HG03565 (cell line): ENCODE results near the gene TNS4.

Source experiments
- ATAC-seq: cut with Tn5 transposase; IDR thresholded peaks from one replicate; pipeline ENCODE4 v1.9.1; 2021; ENCODE audit warnings: mild to moderate bottlenecking, moderate library complexity; ENCODE audit not compliant: unreplicated experiment

TNS4 gene

DNA sequence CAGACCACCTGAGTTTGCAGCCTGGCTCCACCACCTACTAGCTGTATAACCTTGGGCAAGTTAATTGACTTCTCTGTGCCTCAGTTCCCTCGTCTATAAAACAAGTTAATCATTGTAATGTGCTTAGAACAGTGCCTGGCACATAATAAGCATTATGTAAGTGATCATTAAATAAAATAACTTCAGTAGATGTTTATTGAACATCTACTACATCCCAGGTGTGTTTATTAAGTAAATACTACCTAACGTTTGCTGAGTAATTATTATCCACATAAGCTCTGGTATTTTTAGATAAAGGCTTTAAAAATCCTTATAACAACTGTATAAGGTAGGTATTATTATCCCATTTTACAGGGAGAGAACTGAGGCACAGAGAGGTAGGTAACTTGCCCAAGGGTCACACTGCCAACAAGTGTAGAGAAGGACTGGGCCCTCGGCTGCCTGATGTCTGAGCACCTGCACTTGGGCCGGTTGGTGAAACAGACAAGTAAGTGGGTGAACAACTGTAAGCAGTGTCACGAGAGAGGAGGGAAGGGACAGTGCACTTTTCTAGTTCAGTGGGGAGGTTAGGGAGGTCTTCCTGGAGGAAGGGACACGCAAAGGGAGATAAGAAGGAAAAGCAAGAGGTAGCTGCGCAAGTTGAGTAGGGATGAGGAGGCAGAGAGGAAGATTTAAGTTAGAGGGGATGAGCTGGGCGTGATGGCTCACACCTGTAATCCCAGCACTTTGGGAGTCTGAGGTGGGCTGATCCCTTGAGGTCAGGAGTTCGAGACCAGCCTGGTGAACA lies 4.6 kb downstream of the TNS4 start:
- ATAC-seq = no peak

DNA sequence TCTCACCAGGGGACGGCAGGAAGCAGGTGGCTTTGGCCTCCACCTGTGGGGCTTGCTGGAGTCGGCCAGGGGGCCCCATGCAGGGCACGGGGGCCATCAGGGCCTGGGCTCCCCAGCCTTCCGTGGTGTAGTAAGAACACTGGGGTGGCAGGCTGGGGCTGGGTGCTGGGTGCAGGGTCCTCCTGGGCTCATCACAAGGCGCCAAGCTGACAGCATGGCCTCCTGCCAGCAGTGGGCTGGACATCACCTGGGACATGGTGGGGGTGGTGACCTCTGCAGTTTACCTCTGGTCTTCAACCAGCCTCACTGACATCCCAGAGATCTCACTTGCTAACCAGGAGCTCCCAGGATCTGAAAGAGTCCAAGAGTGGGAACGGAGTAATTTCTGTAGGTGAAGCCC lies 5.3 kb downstream of the TNS4 start:
- ATAC-seq = no peak

DNA sequence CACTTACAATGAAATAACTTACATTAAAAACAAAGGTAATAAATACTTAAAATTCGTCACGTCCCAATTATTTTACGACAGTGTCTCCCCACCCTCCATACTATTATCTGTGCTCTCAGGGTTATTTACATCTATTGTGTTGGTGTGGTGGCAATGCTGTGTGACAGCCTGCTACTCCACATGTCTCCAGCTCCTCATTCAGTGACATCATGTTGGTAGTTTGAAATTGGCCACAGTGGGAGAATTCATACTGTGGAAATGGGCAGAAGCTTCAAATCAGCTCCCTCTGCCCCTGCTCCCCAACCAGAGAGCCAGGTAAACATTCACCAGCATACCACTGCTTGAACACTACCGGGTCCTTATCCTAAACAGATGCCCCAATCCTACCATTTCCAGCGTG lies 6.3 kb downstream of the TNS4 start:
- no peak for ATAC-seq

DNA sequence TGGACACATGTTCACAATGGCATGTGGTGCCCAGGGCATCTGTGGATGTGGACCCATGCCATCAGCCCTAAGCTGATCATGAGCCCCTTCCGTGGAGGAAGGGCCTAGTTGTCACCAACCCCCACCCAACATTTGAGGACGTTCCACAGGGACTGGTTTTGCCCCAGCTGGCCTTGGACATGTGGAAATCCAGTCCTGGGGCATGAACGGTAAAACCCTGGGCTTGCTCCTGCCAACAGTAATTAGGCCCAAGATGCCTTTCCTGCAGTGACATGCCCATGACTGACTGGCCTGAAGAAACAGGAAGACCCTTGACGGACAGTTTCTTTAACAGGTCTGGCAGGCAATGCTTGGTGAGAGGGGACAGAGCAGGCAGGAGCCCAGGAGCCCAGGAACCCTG lies 7.7 kb downstream of the TNS4 start:
- ATAC-seq = no peak

DNA sequence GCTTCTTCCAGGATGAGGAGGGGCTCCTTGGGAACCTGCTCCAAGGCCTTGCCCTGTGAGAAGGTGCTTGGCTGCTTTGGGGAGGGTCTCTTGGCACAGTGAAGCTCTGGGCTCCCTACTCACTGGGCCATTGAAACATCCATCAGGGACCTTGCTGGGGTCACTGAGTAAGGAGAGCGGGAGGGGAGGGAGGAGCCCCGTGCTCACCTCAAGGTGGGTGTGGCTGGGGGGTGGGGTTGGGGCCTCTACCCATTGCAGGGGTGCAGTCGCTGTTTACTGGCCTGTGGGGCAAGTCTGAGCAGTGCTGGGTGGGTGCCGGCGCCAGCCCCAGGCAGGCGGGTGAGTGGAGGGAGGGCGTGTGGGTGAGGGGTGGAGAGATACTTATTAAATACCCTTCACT lies 9.9 kb downstream of the TNS4 start:
- no peak for ATAC-seq

DNA sequence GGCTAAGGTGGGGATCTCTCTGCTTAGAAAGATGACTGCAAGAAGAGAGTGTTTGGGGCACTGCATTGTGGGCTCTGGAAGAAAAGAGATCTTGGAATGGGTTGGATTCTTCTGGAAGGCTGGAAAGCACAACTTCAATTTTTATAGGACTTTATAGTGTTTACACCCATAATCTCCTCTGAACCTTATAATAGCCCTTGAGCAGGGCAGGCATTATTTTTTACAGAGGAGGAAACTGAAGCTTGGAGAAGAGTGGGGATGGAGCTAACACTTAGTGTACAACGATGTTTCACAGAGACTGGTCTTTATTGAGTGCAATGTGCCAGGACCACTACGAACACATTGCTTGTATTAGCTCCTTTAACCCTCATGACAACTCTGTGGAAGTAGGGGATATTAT lies 10.4 kb downstream of the TNS4 start:
- ATAC-seq = no peak

DNA sequence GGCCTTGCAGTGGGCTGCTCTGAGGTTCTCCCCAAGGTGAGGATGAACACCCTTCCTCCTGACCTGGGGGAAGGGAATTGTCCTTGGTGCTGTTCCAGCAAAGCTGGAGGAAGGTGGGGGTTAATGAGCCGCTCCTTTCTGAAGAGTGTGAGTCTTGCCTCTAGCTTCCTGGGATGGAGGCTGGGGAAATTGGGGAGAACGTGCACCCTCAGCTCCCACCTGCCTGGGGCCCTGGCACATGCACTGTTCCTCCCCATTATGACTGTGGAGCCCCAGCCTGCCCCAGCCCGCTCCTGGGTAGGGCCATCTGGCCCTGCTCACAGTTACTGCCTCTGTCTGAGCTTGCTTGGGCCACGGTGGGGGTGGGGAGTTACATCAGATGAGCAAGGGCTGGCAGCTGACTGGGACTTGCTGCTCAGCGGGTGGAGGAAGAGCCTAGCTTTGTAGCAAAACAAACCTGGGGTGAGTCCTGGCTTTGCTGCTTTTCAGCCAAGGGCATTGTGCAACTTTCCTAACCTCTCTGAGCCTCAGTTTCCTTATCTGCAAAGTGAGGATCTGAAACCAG lies 11.1 kb downstream of the TNS4 start:
- no peak for ATAC-seq

DNA sequence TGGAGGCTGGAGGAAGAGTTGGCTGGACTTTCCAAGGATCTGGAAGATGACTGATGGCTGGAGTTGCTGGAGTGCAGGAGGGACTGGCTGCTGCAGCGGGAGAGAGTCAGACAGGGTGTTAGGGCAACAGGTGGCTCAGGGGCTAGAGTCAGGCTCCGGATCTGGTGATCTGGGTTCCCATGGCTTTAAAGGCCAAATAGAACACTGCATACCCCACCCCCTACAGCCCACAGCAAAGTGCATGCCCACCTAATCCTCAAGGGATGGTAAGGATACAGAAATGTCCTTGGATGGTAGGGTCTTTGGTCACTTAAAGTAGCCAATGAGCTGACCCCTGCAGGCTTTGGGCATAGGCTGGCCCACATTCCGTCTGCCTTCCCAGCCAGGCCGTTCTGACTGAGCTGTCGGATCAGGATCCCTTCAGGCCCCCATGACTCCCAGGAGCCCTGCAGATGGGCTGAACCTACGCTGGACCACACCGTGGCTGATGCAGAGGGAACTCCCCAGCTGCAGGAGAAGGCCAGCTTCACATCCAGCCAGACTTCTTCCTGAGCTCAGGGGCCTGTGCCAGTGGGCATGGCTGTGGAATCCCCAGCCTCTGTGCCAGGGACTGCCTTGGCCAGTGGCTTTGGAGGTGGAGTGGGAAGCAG lies 13.9 kb downstream of the TNS4 start:
- ATAC-seq = no peak

DNA sequence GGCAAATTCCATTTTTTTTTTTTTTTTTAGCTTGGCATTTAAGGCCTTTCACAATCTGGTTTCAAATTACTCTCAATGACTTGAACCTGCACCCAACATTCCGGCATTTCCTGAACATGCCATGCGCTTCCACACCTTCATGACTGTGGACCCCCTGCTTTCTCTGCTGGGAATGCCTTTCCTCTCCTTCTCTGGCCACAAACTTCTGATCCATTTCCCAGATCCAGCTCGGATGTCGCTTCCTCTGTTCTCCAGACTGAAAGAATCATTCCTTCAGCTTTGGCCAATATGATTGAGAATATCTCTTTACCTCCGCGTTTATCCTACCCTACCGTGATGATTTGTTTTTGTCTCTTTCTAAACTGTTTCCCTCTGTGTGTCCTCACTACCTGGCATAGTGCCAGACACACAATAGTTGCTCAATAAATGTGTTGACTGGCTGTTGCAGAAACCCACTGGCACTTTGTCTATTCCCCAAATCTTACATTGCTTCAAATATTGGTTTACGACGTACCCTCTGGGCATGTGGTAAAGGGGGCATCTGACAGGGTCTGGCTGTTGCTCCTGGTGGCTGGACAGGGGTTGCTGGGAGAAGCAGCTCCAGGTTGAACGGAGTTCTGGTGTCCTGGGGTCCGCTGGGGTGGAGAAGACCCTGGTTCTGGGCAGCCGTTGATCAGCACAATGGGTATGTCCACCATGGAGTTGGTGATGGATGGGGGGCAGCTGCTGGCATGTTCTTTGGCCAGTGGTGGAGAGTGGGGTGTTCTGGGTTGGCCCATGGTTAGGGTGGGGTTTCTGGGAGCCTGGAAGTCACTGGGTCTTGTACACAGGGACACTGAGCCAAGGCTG lies 14.7 kb downstream of the TNS4 start:
- ATAC-seq = no peak

DNA sequence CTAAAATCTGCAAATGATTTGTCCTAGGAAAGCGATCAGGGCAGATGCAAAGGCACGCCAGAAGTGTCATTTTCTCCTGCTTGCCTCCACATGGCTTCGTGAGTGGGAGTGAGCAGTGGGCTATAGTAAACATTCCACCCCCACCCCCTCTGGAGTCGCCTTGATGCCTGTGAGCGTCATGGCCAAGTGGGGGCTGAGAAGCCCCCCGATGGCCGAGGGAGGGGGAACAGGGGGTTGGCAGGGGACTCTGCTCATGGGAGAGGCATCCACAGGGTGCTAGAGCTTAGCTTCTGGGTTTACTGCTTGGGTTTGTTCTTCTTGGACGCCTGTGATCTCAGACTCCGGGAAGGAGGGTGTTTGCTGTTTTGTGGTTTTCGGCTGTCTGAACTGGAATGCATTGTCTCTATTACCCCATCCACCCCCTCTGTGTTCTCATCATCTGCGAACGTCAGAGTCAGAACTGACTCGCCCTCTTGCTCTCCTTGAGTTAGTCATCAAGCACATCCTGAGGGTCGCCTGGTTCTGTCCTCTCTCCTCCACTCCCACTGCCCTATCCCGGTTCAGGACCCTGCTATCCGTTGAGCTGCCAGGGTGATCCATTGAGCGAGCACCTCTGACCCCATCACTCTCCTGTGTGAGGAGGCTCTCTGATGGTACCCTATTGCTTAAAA lies 15.4 kb downstream of the TNS4 start:
- ATAC-seq = no peak

DNA sequence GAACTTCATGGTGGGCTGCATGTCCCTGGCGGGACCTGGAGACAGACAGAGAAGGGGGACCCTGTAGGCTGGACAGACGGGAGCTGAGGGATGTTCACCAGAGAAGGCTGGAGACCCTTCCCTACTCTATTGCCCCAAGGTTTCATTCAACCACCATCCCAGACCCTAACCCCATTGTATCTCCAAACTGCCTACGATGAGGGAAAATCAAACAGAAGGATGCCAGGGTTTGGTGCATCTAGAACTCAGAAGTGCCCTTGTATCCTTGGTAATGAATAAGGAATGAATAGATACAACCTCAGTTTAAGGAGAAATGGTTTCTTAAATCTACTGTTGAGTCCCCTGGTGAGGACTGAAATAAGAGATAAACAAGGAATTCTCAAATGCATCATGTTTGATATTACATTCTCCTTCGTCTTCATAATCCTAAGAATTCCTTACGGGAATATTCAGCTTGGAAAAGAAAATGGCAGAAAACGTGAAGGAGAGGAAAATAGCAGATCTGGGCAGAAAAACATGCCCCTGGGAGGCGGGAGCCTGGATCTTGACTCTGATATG lies 16.4 kb downstream of the TNS4 start:
- no peak for ATAC-seq

DNA sequence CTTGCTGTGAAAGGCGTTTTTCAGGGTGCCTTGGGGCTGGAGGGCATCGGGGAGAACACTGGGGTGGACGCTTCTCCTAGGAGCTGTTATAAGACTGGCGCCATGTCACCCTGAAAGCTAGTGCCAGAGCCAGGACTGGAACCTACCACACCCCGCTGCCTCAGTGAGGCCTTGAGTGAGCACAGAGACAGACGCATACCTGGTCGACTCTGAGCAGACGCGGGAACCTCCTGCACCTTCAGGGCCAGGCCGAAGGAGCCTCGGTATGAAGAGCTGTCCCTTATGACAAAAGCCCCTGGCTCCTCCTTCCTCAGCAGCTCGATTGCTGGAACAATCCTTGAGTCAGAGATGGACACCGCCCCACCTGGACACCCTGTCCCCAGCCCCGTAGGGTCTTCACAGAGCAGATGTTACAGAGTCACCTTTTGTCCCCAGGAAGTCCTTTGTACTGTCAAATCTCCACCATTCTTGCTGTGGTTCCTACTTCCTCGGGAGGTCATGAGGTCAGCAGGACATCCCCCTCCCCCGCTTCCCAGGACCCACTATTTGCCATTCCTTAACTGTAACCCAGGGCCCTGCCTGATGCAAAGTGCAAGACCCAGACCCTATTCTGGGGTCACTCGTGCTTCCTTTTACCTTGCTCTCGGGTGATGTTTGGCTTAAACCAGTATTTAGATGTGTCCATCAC lies 17.0 kb downstream of the TNS4 start:
- ATAC-seq = no peak

DNA sequence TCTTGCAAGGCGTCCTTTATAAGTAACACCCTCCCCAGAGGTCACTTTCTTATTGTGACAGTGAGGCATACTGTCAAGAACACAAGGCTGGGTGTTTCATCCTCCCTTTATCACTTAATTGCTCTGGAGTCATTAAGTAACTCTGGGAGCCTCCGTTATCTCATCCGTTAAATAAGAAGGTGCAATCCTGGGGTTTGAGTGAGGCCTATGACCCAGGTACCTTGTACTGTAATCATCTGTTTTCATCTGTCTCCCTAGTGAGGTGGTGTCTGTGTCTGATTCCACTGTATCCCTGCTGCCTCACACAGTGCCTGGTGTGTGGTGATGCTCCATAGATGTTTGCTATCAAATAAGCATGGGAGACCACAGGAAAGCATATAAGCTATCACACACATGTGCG lies 17.7 kb downstream of the TNS4 start:
- no peak for ATAC-seq

DNA sequence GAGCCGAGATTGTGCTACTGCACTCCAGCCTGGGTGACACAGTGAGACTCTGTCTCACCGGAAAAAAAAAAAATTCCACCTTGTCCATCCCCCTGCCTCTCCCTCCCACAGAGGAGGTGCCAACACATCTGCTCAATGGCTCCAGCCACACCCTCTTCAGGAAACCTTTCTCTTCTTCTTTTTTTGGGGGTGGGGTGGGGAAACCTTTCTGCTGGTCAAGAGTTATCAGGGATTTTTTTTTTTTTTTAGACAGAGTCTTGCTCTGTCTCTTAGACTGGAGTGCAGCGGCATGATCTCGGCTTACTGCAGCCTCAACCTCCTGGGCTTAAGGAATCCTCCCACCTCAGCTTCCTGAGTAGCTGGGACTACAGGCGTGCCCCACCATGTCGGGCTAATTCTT lies 18.7 kb downstream of the TNS4 start:
- ATAC-seq = no peak

DNA sequence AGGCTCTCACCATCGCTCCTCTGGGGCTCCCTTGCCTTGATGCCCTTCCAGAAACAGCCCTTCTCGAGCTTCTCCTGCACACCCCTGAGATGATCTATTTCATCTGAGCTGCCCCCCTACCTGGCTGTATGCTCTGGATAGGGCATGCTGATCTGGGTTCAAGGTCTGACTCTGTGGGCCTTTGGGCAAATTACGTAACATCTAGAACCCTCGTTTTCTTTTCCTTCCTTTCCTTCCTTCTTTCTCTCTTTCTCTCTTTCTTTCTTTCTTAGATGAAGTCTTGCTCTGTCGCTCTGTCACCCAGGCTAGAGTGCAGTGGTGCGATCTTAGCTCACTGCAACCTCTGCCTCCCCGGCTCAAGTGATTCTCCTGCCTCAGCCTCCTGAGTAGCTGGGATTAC lies 20.3 kb downstream of the TNS4 start:
- no peak for ATAC-seq

DNA sequence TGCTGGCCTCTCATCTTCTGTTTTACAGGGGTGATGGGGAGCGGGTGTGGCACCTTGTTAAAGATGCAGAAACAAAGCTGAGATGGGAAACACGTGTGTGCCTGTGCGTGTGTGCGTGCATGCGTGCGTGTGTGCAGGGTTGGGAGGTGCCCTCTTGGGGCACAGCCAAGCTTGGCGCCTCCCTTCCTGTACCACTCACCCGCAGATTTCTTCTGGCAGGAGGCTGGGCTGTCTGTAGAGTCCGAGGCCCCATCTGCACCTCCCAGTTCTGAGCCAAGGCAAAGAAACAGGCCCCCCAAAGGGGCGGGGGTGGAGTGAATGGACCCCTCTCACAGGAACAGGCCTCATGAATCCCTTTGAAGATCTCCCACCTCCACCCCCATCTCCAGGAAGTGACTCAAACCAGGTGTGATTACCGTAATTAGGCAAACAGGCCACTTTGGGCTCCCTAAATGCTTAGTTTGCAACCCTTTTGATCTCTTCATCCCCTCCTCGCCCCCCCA lies 20.9 kb downstream of the TNS4 start:
- ATAC-seq = no peak

DNA sequence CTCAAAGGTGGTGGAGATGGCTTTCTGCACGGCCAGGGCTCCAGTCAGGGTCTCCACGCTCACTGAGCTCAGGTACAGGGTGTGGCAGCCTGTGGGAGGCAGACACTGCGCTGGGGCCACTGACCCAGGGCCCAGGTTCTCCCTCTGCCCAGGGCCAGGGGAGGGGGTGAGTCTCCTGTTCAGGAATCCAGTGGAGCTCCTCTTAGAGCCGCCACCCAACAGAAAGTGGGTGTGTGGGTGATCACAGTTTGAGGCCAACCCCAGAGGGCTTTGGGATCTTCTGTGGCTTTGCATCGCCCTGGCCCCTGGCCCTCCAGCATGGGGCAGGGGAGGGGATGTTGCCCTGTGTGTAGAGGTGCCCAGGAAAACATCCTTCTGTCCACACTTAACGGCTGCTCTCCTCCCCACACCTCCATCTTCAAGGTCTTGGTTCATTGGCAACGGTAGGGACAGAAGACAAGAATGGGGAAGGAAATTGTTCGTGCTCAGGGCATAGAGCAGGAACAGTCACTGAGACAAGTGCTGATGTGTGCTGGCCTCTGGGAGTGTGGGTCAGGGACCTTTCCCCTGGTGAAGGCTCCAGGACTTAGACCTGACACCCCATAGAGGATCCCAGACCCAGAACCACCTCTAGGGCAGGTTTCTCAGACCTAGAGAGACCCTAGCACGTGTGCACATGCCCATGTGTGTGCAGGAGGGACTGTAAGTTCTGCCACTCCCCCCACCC lies 21.5 kb downstream of the TNS4 start:
- no peak for ATAC-seq

DNA sequence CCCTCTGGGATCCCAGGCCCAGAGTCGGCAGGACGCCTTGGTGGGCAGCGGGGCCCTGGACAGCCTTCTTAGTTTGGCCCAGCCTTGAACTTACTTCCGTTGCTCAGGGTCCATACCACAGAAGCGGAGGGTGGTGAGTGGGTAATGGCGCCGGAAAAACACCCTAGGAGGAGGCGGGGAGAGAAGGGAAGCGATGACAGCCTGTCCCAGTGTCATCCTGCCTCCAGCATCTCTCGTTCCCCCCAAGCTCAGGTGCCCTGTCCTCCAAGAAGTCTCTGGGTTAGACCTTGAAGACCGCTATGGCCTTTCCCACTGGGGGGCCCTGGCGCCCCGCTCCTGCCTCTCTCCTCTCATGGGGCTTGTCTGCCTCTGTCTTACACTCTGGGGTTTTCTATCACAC lies 22.9 kb downstream of the TNS4 start:
- no peak for ATAC-seq

DNA sequence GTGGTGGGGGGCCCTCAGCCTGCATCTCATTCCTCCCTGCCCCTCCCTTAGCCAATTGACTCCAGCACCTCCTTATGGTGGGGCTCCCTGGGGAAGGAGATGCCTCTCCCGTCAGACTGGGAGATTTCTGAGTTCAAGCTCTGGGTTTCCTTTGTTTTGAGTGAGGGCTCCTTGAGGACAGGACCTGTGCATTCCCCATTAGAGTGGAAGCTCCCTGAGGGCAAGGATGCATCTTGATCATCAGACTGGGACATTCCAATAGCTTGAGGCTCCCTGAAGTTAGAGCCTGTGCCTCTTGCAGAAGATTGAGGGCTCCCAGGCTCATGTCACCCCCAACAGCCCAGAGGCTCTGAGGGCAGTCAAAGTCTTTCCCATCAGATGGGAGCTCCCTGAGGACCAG lies 23.6 kb downstream of the TNS4 start:
- ATAC-seq = no peak
